GM18870 (cell line): Measurements from ENCODE around the gene EMILIN3.

Experiments
- ATAC-seq: cut with Tn5 transposase; IDR thresholded peaks from one replicate; pipeline ENCODE4 v1.9.1; 2021; ENCODE audit warnings: moderate library complexity; ENCODE audit not compliant: unreplicated experiment

EMILIN3 gene

GRCh38 chr20:41391587-41392001, 25.0 kb upstream of the EMILIN3 start:
- no peak for ATAC-seq

- ATAC-seq: no peak
These were observed 24.3 kb upstream of the EMILIN3 start for GRCh38 chr20:41390889-41391288.

GRCh38 chr20:41387444-41387851, 20.8 kb upstream of the EMILIN3 start:
- ATAC-seq: no peak

GRCh38 chr20:41386502-41387427, 20.1 kb upstream of the EMILIN3 start:
- no peak for ATAC-seq

GRCh38 chr20:41382791-41383305, 16.2 kb upstream of the EMILIN3 start:
- ATAC-seq: no peak

GRCh38 chr20:41380551-41381193, 14.1 kb upstream of the EMILIN3 start:
- ATAC-seq: no peak

GRCh38 chr20:41379551-41379950, 12.9 kb upstream of the EMILIN3 start:
- ATAC-seq: no peak

- ATAC-seq: no peak
These were observed 10.7 kb upstream of the EMILIN3 start for GRCh38 chr20:41377275-41377674.

GRCh38 chr20:41376349-41376748, 9.7 kb upstream of the EMILIN3 start:
- no peak for ATAC-seq

GRCh38 chr20:41375846-41376245, 9.2 kb upstream of the EMILIN3 start:
- no peak for ATAC-seq

- no peak for ATAC-seq
These were observed 7.6 kb upstream of the EMILIN3 start for GRCh38 chr20:41373931-41374920.

- no peak for ATAC-seq
These were observed 6.7 kb upstream of the EMILIN3 start for GRCh38 chr20:41373251-41373783.

- ATAC-seq: no peak
These were observed 4.8 kb upstream of the EMILIN3 start for GRCh38 chr20:41371371-41371770.

- ATAC-seq: no peak
These were observed 3.6 kb upstream of the EMILIN3 start for GRCh38 chr20:41370176-41370575.

GRCh38 chr20:41369673-41370072, 3.1 kb upstream of the EMILIN3 start:
- no peak for ATAC-seq

- ATAC-seq: no peak
These were observed 1.3 kb upstream of the EMILIN3 start for GRCh38 chr20:41367956-41368355.

- ATAC-seq: no peak
These were observed 726 bp upstream of the EMILIN3 start for GRCh38 chr20:41367393-41367695.

- ATAC-seq: no peak
These were observed 657 bp downstream of the EMILIN3 start for GRCh38 chr20:41365777-41366545.

GRCh38 chr20:41364967-41365765, 1.5 kb downstream of the EMILIN3 start:
- ATAC-seq: no peak
